H9 (cell line): ENCODE data around the gene FOXK1. TPM values are rescaled to one million over a fixed set of nuclear protein-coding genes. Genes with fewer than 3 reads are reported as not detected.

Experiments used
- DNase-seq: peaks from one replicate; pipeline ENCODE4 v3.0.0-alpha.2; 2017
- H2AFZ ChIP-seq: one replicate; pipeline ENCODE4 v1.6.1; 2013; ENCODE audit warnings: mild to moderate bottlenecking, low read length, control low read depth, moderate library complexity
- H2AK5ac ChIP-seq: 2 replicates; pipeline ENCODE4 v1.6.1; 2013; ENCODE audit warnings: low read length, control low read depth, mixed read lengths; ENCODE audit not compliant: insufficient read length
- H2BK120ac ChIP-seq: one replicate; pipeline ENCODE4 v1.6.1; 2013; ENCODE audit warnings: low read depth, mild to moderate bottlenecking, low read length, control low read depth, inconsistent platforms; ENCODE audit not compliant: poor library complexity, severe bottlenecking
- H2BK12ac ChIP-seq: 2 replicates; pipeline ENCODE4 v1.6.1; 2013; ENCODE audit warnings: low read length, control low read depth, mixed read lengths, low read depth; ENCODE audit not compliant: insufficient read length
- H2BK15ac ChIP-seq: 2 replicates; pipeline ENCODE4 v1.6.1; 2013; ENCODE audit warnings: low read depth, low read length, control low read depth
- H2BK20ac ChIP-seq: one replicate; pipeline ENCODE4 v1.6.1; 2013; ENCODE audit warnings: low read depth, mild to moderate bottlenecking, low read length, control low read depth, inconsistent platforms; ENCODE audit not compliant: poor library complexity, severe bottlenecking
- H2BK5ac ChIP-seq: 2 replicates; pipeline ENCODE4 v1.6.1; 2013; ENCODE audit warnings: low read length, control low read depth, mixed read lengths; ENCODE audit not compliant: insufficient read length
- H3K14ac ChIP-seq: 2 replicates; pipeline ENCODE4 v1.6.1; 2013; ENCODE audit warnings: low read length, control low read depth; ENCODE audit not compliant: insufficient read depth
- H3K18ac ChIP-seq: 2 replicates; pipeline ENCODE4 v1.6.1; 2013; ENCODE audit warnings: low read depth, mild to moderate bottlenecking, mixed read lengths, low read length, control low read depth; ENCODE audit not compliant: insufficient read length
- H3K23ac ChIP-seq: 2 replicates; pipeline ENCODE4 v1.6.1; 2013; ENCODE audit warnings: low read length, control low read depth, mixed read lengths, low read depth; ENCODE audit not compliant: insufficient read length
- H3K23me2 ChIP-seq: 2 replicates; pipeline ENCODE4 v1.6.1; 2013; ENCODE audit warnings: low read depth, mild to moderate bottlenecking, mixed read lengths, low read length, control low read depth; ENCODE audit not compliant: insufficient read length, poor library complexity, severe bottlenecking
- H3K27ac ChIP-seq: 2 replicates; pipeline ENCODE4 v1.5.1; 2013; ENCODE audit warnings: low read length, control low read depth, mixed read lengths, low read depth; ENCODE audit not compliant: insufficient read length
- H3K27me3 ChIP-seq: 2 replicates; pipeline ENCODE4 v1.6.1; 2013; ENCODE audit warnings: low read length, control low read depth, inconsistent platforms; ENCODE audit not compliant: insufficient read depth
- H3K4ac ChIP-seq: 2 replicates; pipeline ENCODE4 v1.6.1; 2013; ENCODE audit warnings: low read depth, mild to moderate bottlenecking, control low read depth, inconsistent platforms, low read length, moderate library complexity
- H3K4me1 ChIP-seq: 2 replicates; pipeline ENCODE4 v1.6.1; 2013; ENCODE audit warnings: low read length, control low read depth, inconsistent platforms; ENCODE audit not compliant: insufficient read depth
- H3K4me2 ChIP-seq: 2 replicates; pipeline ENCODE4 v1.6.1; 2013; ENCODE audit warnings: low read length, control low read depth, mixed read lengths; ENCODE audit not compliant: insufficient read length, insufficient read depth
- H3K56ac ChIP-seq: 2 replicates; pipeline ENCODE4 v1.6.1; 2013; ENCODE audit warnings: low read depth, mild to moderate bottlenecking, mixed read lengths, low read length, control low read depth; ENCODE audit not compliant: insufficient read length
- H3K79me1 ChIP-seq: 2 replicates; pipeline ENCODE4 v1.6.1; 2013; ENCODE audit warnings: low read depth, mild to moderate bottlenecking, moderate library complexity, low read length, control low read depth, inconsistent platforms; ENCODE audit not compliant: insufficient read depth, poor library complexity, severe bottlenecking
- H3K79me2 ChIP-seq: 2 replicates; pipeline ENCODE4 v1.6.1; 2013; ENCODE audit warnings: low read length, control low read depth, inconsistent platforms; ENCODE audit not compliant: insufficient read depth
- H3K9ac ChIP-seq: 2 replicates; pipeline ENCODE4 v1.6.1; 2013; ENCODE audit warnings: low read length, control low read depth, mixed read lengths; ENCODE audit not compliant: insufficient read length; ENCODE audit errors: extremely low read depth
- H3K9me3 ChIP-seq: one replicate; pipeline ENCODE4 v1.6.1; 2013; ENCODE audit warnings: low read depth, low read length, inconsistent platforms; ENCODE audit not compliant: control insufficient read depth
- H3T11ph ChIP-seq: one replicate; pipeline ENCODE4 v1.6.1; 2013; ENCODE audit warnings: mild to moderate bottlenecking, low read length, control low read depth, inconsistent platforms
- H4K20me1 ChIP-seq: one replicate; pipeline ENCODE4 v1.6.1; 2013; ENCODE audit not compliant: control insufficient read depth, insufficient read length, insufficient read depth
- H4K5ac ChIP-seq: 2 replicates; pipeline ENCODE4 v1.6.1; 2013; ENCODE audit warnings: low read depth, mild to moderate bottlenecking, mixed read lengths, low read length, control low read depth; ENCODE audit not compliant: insufficient read length
- H4K8ac ChIP-seq: replicated peaks from 2 replicates; pipeline ENCODE4 v1.6.1; 2013; ENCODE audit warnings: low read length, control low read depth, mixed read lengths, low read depth; ENCODE audit not compliant: insufficient read length
- H4K91ac ChIP-seq: 2 replicates; pipeline ENCODE4 v1.6.1; 2013; ENCODE audit warnings: low read depth, mild to moderate bottlenecking, moderate library complexity, mixed read lengths, low read length, control low read depth; ENCODE audit not compliant: insufficient read length
- H3K27ac Mint-ChIP-seq, 3 experiments: 2 replicates in 2 of 3; 3 replicates in 1 of 3; pipeline ENCODE4 v1.8.0; 2020 to 2021; ENCODE audit warnings: mixed read lengths in 3 of 3, mild to moderate bottlenecking in 1 of 3, moderate library complexity in 1 of 3
- H3K27me3 Mint-ChIP-seq: 2 replicates; pipeline ENCODE4 v1.8.0; 2021; ENCODE audit warnings: low read depth, mild to moderate bottlenecking, moderate library complexity, mixed read lengths
- H3K36me3 Mint-ChIP-seq, 3 experiments: 2 replicates in 2 of 3; 3 replicates in 1 of 3; pipeline ENCODE4 v1.8.0; 2020 to 2021; ENCODE audit warnings: low read depth in 3 of 3, mixed read lengths in 3 of 3; ENCODE audit not compliant: insufficient read depth in 1 of 3
- H3K4me1 Mint-ChIP-seq, 2 experiments: 2 replicates each; pipeline ENCODE4 v1.8.0; 2020; ENCODE audit warnings: mixed read lengths in 2 of 2
- H3K4me3 Mint-ChIP-seq, 2 experiments: 2 replicates in 1 of 2; 3 replicates in 1 of 2; pipeline ENCODE4 v1.8.0; 2020 to 2021; ENCODE audit warnings: mild to moderate bottlenecking in 2 of 2, mixed read lengths in 2 of 2, moderate library complexity in 1 of 2
- H3K9me3 Mint-ChIP-seq, 2 experiments: 2 replicates in 1 of 2; 3 replicates in 1 of 2; pipeline ENCODE4 v1.8.0; 2020; ENCODE audit warnings: mild to moderate bottlenecking in 2 of 2, mixed read lengths in 2 of 2, moderate library complexity in 1 of 2
- WGBS: extraction: QIAGEN DNeasy Blood & Tissue Kit; methylation state at CpG from one replicate; pipeline ENCODE4 v1.1.7; 2013; ENCODE audit warnings: missing lambda C conversion rate, low lambda C conversion rate, mixed read lengths; ENCODE audit not compliant: insufficient read length; ENCODE audit errors: extremely low coverage; 5-methylcytosine and 5-hydroxymethylcytosine counted together
- total RNA-seq: library from RNA; stranded (reverse); gene quantifications from 2 replicates; pipeline ENCODE4 v1.2.1, GENCODE V29; 2021
- TF ChIP-seq, protein P1 (sequence below): fragments of 200-600 bp; sonication (generic); conservative IDR thresholded peaks from 3 replicates; pipeline ENCODE4 v1.8.0; 2021; ENCODE audit warnings: antibody characterized with exemption, mild to moderate bottlenecking

The FOXK1 gene
- total RNA-seq, 1 experiment from 2014 or later, result 14.4 TPM

DNA sequence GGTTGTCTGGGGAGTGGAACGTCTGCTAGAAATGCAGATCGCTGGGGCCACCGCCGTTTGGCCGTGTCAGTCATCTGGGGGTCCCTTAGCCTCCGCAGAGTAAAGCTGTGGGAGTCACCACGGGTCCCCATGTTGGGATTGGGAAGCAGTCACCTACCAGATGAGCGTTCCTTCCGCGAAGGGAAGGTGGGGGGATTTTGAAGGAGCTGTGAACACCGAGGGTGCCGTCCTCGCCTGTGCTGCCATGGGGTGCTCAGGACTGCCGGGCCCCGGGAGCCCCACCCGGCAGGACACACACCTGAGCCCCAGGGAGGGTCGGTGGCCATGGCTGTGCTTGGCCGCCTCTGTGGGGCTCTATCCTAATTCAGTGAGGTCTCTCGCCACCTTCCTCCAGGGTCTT is 47.2 kb downstream of the FOXK1 start:
- no peak overlapping the region for H4K8ac ChIP-seq
- no peak overlapping the region for H3K23ac ChIP-seq
- no peak overlapping the region for H3K56ac ChIP-seq
- peaks cover 0 to 1% (median 0%) of the 10 kb centered on the region in 3 experiments; a peak in 1 of 7 replicates for H3K36me3 Mint-ChIP-seq
- peaks cover 7% of the 10 kb centered on the region; the same call in 1 of the 2 replicates for H3K27me3 Mint-ChIP-seq
- no peaks in the 10 kb centered on the region for H3K23me2 ChIP-seq
- H2AFZ ChIP-seq, result no peak overlapping the region
- H2BK12ac ChIP-seq, result no peak overlapping the region
- no peak overlapping the region for H3K4me2 ChIP-seq
- no peak overlapping the region for H3K4me3 Mint-ChIP-seq
- H3K79me2 ChIP-seq, result no peaks in the 10 kb centered on the region
- no peak overlapping the region for H3K27ac Mint-ChIP-seq
- no peak overlapping the region for H2BK15ac ChIP-seq
- no peak overlapping the region for H2BK20ac ChIP-seq
- no peak overlapping the region for H3K14ac ChIP-seq
- H2AK5ac ChIP-seq, result no peak overlapping the region
- no peaks in the 10 kb centered on the region for H4K20me1 ChIP-seq
- H3K4me1 Mint-ChIP-seq, result peaks cover 4 to 9% of the 10 kb centered on the region in 2 experiments; a peak in 3 of 4 replicates
- TF ChIP-seq, protein P1, sequence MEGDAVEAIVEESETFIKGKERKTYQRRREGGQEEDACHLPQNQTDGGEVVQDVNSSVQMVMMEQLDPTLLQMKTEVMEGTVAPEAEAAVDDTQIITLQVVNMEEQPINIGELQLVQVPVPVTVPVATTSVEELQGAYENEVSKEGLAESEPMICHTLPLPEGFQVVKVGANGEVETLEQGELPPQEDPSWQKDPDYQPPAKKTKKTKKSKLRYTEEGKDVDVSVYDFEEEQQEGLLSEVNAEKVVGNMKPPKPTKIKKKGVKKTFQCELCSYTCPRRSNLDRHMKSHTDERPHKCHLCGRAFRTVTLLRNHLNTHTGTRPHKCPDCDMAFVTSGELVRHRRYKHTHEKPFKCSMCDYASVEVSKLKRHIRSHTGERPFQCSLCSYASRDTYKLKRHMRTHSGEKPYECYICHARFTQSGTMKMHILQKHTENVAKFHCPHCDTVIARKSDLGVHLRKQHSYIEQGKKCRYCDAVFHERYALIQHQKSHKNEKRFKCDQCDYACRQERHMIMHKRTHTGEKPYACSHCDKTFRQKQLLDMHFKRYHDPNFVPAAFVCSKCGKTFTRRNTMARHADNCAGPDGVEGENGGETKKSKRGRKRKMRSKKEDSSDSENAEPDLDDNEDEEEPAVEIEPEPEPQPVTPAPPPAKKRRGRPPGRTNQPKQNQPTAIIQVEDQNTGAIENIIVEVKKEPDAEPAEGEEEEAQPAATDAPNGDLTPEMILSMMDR, result no peak
- no peak overlapping the region for H3K9ac ChIP-seq
- H3K27me3 ChIP-seq, result no peaks in the 10 kb centered on the region
- no peak overlapping the region for H3K27ac ChIP-seq
- no peak overlapping the region for H4K5ac ChIP-seq
- WGBS, result no CpG with 5 or more reads among the region's 19 CpGs
- H3T11ph ChIP-seq, result no peak overlapping the region
- no peaks in the 10 kb centered on the region for H3K9me3 Mint-ChIP-seq
- H3K79me1 ChIP-seq, result no peaks in the 10 kb centered on the region
- no peak overlapping the region for H2BK5ac ChIP-seq
- no peaks in the 10 kb centered on the region for H3K4me1 ChIP-seq
- H3K9me3 ChIP-seq, result no peaks in the 10 kb centered on the region
- H2BK120ac ChIP-seq, result no peak overlapping the region
- H4K91ac ChIP-seq, result no peak overlapping the region
- H3K4ac ChIP-seq, result no peak overlapping the region
- DNase-seq, result no peak
- H3K18ac ChIP-seq, result no peak overlapping the region
